Right lobe of liver (tissue), 6 donors: ENCODE results near the gene FMNL2. TPM values are rescaled to one million over a fixed set of nuclear protein-coding genes. Genes with fewer than 3 reads are reported as not detected.

ENCODE experiments used
- ATAC-seq, 4 donors: fragments of 200-7000 bp; cut with Tn5 transposase; one replicate each; pipeline ENCODE4 v1.9.1; 2020; ENCODE audit warnings: mild to moderate bottlenecking in 4 of 4, moderate library complexity in 4 of 4
- DNase-seq, 3 donors: peaks; one replicate each; pipeline ENCODE4 v3.0.0-alpha.2; 2020
- H3K27ac ChIP-seq, 3 donors: fragments of 200-600 bp; one replicate each; pipeline ENCODE4 v1.8.0; 2022
- H3K27me3 ChIP-seq, 2 donors: fragments of 200-600 bp; one replicate each; pipeline ENCODE4 v1.8.0; 2022
- H3K36me3 ChIP-seq, 4 donors: fragments of 200-600 bp; sonication (generic) in 1 of 4; one replicate each; pipeline versions ENCODE4 v1.5.1 to v1.8.0; 2017 to 2022; ENCODE audit warnings: control low read depth in 1 of 4
- H3K4me1 ChIP-seq, 4 donors: fragments of 200-600 bp; sonication (generic) in 1 of 4; one replicate each; pipeline versions ENCODE4 v1.5.1 to v1.8.0; 2017 to 2022; ENCODE audit warnings: control low read depth in 1 of 4
- H3K4me3 ChIP-seq, 3 donors: fragments of 200-600 bp; one replicate each; pipeline ENCODE4 v1.8.0; 2022
- H3K9me3 ChIP-seq, 4 donors: fragments of 200-600 bp; sonication (generic) in 1 of 4; one replicate each; pipeline versions ENCODE4 v1.5.1 to v1.8.0; 2017 to 2022; ENCODE audit warnings: control low read depth in 1 of 4
- CTCF ChIP-seq, 4 donors: fragments of 200-600 bp in 3 of 4; fragments of 450-650 bp in 1 of 4; IDR thresholded peaks; one replicate each; pipeline versions ENCODE4 v1.5.1 to v1.8.0; 2016 to 2022; ENCODE audit warnings: antibody characterized with exemption in 4 of 4, mild to moderate bottlenecking in 2 of 4
- POLR2A ChIP-seq: fragments of 450-650 bp; IDR thresholded peaks from one replicate; pipeline ENCODE4 v1.6.1; 2017; ENCODE audit warnings: antibody characterized with exemption, mild to moderate bottlenecking
- WGBS: methylation state at CpG from one replicate; pipeline ENCODE4 v1.1.6; 2018; ENCODE audit warnings: low coverage, low lambda C conversion rate; ENCODE audit not compliant: insufficient coverage; ENCODE audit errors: missing lambda C conversion rate; 5-methylcytosine and 5-hydroxymethylcytosine counted together
- intact Hi-C, 2 donors: fragments of 100-400 bp; cut with DNase I; formaldehyde crosslinking; loops; one replicate each; pipeline versions ENCODE4 v1.11.2 to v1.14.1; 2022
- total RNA-seq, 6 experiments: library from RNA; depleted of rRNA in 2 of 6; stranded (reverse); fragments of >200 nt in 2 of 6; fragmentation: NEBNext Ultra II Directional in 3 of 6; extraction: Animal tissue kit (Norgen Biotek cat#: 25700) in 3 of 6; gene quantifications; one replicate each; pipeline versions ENCODE4 v1.1.0 to v1.2.4, GENCODE V29; 2016 to 2023
- donor health status: DM: no; HTN: yes; CAD: no.
- donor health status: DM: no; HTN: no; CAD: no.
- donor health status: DM: no; HTN: no; CAD: no.
- donor health status: DM: no; HTN: yes; CAD: no.
- donor health status: DM: no; HTN: yes; CAD: no.

The FMNL2 gene
- total RNA-seq, 6 experiments from 2014 or later: 3.5 to 12.1 (median 7.1) TPM

DNA sequence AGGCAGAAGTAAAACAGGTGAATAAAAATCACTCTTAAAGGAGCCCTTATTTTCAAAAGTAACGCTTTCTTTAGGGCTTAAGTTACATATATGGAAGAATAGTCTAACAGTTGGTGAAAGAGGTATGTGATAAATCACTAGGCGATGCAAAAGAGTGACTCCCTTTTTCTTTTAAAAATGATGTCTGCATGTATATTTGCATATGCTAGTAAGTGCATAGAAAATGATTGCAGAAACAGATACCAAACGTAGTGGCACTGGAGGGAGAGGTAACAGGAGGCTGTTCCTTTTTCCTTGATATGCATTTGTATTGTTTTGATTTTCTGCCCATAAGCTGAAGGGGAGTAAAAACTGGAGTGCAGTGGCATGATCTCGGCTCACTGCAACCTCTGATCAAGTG is 224.0 kb downstream of the FMNL2 start:
- no peaks in the 10 kb centered on the region for H3K4me1 ChIP-seq
- intact Hi-C loops: no loop called here
- H3K27ac ChIP-seq: no peak overlapping the region
- ATAC-seq (no peak), DNase-seq (no peak)
- TF ChIP-seq CTCF (IDR thresholded peaks at IDR 0.05) (no peak), POLR2A (no peak)
- no peak overlapping the region for H3K4me3 ChIP-seq
- 79% methylated on average over 4 of the region's 4 CpGs for WGBS
- no peaks in the 10 kb centered on the region for H3K36me3 ChIP-seq
- H3K27me3 ChIP-seq: no peaks in the 10 kb centered on the region
- H3K9me3 ChIP-seq: no peaks in the 10 kb centered on the region

DNA sequence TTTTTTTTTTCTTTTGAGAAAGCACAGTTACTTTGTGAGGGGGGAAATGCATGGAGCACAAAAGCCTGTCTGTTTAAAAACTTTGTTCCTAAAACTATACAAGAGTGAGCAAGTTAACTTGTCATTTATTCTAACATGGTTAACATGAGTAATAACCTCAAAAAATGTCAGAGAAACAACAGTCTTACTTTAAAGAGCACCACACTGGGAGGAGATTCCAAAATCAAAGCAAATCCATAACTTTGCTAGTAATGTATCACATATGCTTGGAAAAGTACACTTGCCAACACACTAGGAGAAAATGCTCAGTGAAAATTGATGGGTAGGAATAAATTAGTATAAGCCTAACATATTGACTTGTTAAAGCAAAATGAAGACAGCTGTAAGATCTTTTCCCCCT is 225.2 kb downstream of the FMNL2 start:
- intact Hi-C loops: no loop called here

DNA sequence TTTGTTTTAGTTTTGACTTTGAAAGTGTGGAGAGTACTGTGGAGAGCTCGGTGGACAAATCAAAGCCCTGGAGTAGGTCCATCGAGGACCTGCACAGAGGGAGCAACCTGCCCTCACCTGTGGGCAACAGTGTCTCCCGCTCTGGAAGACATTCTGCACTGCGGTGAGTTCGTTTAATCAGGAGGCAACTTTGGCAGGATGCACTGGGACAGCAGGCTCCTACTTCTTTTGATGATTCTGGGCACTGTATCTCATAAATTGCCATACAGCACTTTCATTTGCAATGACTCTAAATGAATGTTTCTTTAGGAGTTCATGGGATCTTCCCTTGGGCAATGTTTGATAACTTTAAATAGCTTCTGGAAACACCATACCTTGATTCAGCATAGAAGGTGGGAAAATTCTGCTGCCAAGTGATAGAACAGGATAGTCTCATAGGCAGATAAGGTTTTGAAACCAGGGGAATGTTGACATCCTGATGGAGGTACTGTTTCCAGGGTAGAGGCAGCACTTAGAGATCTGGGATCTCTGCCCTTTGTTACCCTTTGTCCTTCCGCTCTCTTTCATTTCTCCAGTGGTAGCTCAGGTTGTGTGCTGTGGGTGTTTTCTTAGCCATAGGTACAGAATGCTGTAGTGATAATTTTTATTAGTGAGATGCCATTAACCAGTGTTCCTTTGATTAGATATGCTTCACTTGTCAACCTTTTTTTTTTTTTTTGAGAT is 226.1 kb downstream of the FMNL2 start:
- DNase-seq (no peak), ATAC-seq (no peak)
- H3K27ac ChIP-seq: no peak overlapping the region
- intact Hi-C loops: no loop called here
- H3K36me3 ChIP-seq: no peaks in the 10 kb centered on the region
- H3K4me3 ChIP-seq: no peak overlapping the region
- no peaks in the 10 kb centered on the region for H3K4me1 ChIP-seq
- no peaks in the 10 kb centered on the region for H3K27me3 ChIP-seq
- WGBS: 88% methylated on average over 6 of the region's 6 CpGs
- no peak for TF ChIP-seq POLR2A
- TF ChIP-seq CTCF (IDR thresholded peaks at IDR 0.05): no peak
- no peaks in the 10 kb centered on the region for H3K9me3 ChIP-seq

More for the DNA sequence above, 225.2 kb downstream of the FMNL2 start:
- Histone ChIP-seq H3K9me3 (no peaks in the 10 kb centered on the region), H3K27ac (no peak overlapping the region), H3K4me1 (no peaks in the 10 kb centered on the region), H3K27me3 (no peaks in the 10 kb centered on the region), H3K4me3 (no peak overlapping the region), H3K36me3 (no peaks in the 10 kb centered on the region)
- TF ChIP-seq POLR2A (no peak), CTCF (IDR thresholded peaks at IDR 0.05) (no peak)
- DNase-seq: no peak
- no peak for ATAC-seq

DNA sequence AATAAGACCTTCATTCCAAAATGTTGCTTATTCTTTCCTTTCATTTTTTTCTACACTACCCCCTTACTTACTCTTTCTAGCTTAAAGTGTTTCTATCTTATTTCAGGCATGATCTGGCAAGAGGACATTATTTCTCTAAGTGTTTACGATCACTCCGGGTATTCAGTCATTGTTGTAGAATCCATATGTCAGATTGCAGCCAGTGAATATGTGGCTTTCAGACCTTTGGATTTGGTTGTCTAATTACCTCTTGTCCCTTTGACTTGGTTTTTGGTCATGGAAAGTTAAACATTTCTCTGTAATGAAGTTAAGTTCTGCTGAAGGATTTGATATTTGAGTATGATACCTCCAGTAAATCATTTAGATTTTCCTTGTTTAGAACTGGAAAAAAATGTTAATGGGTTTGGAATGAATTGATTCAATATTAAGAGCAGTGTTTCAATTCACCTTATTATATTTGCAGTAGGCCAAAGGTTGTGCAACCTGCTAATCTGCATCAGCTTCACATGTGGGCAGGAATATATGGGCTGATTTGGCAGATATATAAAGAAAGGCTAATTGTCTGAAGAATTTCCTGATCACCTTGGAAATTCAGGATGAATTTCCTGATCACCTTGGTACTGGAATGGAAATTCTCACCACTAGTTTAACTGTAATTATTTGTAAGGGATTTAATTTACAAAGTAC is 227.4 kb downstream of the FMNL2 start:
- no peak for ATAC-seq
- WGBS: 81% methylated on average over 2 of the region's 2 CpGs
- intact Hi-C loops: no loop called here

More for the DNA sequence above, 227.4 kb downstream of the FMNL2 start:
- Histone ChIP-seq H3K4me1 (no peaks in the 10 kb centered on the region), H3K4me3 (no peak overlapping the region), H3K27ac (no peak overlapping the region), H3K9me3 (no peaks in the 10 kb centered on the region), H3K36me3 (no peaks in the 10 kb centered on the region), H3K27me3 (no peaks in the 10 kb centered on the region)
- TF ChIP-seq CTCF (IDR thresholded peaks at IDR 0.05): no peak
- TF ChIP-seq POLR2A: no peak
- DNase-seq: no peak
